HFF-Myc (cell line): Measurements from ENCODE around the gene ELMO1.

Experiments
- DNase-seq: peaks from one replicate; pipeline ENCODE4 v3.0.0-alpha.2; 2011; ENCODE audit warnings: low read depth; ENCODE audit errors: extremely low read depth
- H3K4me3 ChIP-seq: replicated peaks from 2 replicates; pipeline ENCODE4 v1.5.1; 2011; ENCODE audit warnings: low read depth, mild to moderate bottlenecking, control low read depth, low read length
- TF ChIP-seq, protein P1 (sequence below): IDR thresholded peaks from 2 replicates; pipeline ENCODE4 v1.5.1; 2012; ENCODE audit warnings: mild to moderate bottlenecking, low read depth, low read length, control low read depth; ENCODE audit errors: missing control alignments

ELMO1 gene

DNA sequence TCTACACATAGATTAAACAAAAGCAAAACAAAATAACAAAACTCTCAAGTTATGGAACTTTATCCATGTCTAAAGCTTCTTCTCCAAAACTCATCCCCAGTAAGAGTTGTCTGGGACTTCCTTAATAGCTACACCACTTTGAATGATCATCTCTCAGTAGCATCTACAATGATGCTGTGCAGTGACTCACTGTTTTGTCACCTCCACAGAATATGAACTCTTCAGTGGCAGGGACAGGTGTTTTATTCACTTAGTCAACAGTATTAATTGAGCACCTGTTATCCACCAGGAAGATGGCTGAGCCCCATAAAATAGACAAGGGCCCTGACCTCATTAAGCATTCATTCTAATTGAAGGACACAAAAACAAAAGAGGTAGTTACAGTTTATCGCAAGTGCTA lies 350.7 kb downstream of the ELMO1 start:
- DNase-seq = no peak
- TF ChIP-seq, protein P1, sequence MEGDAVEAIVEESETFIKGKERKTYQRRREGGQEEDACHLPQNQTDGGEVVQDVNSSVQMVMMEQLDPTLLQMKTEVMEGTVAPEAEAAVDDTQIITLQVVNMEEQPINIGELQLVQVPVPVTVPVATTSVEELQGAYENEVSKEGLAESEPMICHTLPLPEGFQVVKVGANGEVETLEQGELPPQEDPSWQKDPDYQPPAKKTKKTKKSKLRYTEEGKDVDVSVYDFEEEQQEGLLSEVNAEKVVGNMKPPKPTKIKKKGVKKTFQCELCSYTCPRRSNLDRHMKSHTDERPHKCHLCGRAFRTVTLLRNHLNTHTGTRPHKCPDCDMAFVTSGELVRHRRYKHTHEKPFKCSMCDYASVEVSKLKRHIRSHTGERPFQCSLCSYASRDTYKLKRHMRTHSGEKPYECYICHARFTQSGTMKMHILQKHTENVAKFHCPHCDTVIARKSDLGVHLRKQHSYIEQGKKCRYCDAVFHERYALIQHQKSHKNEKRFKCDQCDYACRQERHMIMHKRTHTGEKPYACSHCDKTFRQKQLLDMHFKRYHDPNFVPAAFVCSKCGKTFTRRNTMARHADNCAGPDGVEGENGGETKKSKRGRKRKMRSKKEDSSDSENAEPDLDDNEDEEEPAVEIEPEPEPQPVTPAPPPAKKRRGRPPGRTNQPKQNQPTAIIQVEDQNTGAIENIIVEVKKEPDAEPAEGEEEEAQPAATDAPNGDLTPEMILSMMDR = no peak
- no peak overlapping the region for H3K4me3 ChIP-seq

DNA sequence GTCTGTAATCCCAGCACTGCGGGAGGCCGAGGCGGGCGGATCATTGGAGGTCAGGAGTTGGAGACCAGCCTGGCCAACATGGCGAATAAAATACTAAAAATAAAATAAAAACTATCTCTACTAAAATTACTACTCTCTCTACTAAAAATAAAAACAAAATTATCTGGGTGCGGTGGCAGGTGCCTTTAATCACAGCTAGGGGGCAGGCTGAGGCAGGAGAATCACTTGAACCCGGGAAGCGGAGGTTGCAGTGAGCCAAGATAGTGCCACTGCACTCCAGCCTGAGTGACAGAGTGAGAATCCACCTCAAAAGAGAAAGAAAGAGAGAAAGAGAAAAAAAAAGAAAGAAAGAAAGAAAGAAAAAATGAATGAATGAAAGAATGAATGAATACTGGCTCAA lies 351.4 kb downstream of the ELMO1 start:
- no peak overlapping the region for H3K4me3 ChIP-seq
- TF ChIP-seq, protein P1 = no peak
- DNase-seq = no peak

GRCh38 chr7:37096341-37096740 lies 352.3 kb downstream of the ELMO1 start:
- no peak for DNase-seq
- TF ChIP-seq, protein P1 = no peak
- no peak overlapping the region for H3K4me3 ChIP-seq

GRCh38 chr7:37095122-37095521 lies 353.5 kb downstream of the ELMO1 start:
- DNase-seq = no peak
- H3K4me3 ChIP-seq = no peak overlapping the region
- TF ChIP-seq, protein P1 = no peak

DNA sequence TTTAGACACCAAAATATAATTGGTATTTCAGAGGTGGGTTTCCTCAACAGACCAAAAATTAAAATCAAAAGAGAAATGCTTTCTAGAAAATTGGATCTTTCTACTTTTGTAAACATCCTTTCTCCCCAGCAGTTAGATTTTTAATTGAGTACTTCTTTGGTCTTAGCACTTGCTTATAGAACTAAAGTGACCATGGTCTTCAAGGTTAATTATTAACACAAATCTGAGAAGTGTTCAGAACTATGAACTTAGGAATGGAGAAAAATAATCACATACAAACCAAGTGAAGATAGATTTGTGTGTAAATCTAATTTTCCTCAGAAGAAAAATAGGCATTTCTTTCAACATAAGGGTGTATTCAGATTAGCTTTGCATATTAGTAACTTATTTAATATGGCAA lies 355.4 kb downstream of the ELMO1 start:
- TF ChIP-seq, protein P1 = no peak
- no peak for DNase-seq
- no peak overlapping the region for H3K4me3 ChIP-seq

- no peak overlapping the region for H3K4me3 ChIP-seq
- DNase-seq = no peak
- TF ChIP-seq, protein P1 = no peak
These were observed 356.1 kb downstream of the ELMO1 start for GRCh38 chr7:37092548-37092947.

DNA sequence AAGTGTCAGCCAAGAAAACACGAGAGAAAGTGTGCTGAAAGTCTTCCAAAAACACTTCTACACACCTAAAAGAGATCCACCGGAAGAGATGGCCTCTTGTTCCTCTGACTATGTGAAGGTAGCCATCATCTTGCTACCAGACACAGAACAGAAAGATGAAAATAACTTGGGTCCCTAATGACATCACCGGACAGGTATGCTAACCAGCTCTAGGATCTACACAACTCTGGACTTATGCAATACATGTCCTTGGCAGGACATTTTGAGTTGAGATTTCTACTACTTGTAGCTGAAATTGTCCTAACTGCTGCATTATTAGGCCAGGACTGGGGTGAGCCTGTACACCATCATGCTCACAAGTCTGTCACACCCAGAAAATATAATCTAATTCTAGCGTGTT lies 358.7 kb downstream of the ELMO1 start:
- no peak for DNase-seq
- TF ChIP-seq, protein P1 = no peak
- H3K4me3 ChIP-seq = no peak overlapping the region
